Thyroid gland (tissue), 4 donors: ENCODE data around the gene CAMTA1. TPM values are rescaled to one million over a fixed set of nuclear protein-coding genes. Genes with fewer than 3 reads are reported as not detected.

Source experiments
- DNase-seq, 2 donors: peaks; one replicate each; pipeline ENCODE4 v3.0.0-alpha.2; 2019
- H3K27ac ChIP-seq, 3 donors: fragments of 200-600 bp; sonication (generic); 1 replicate in 2 of 3; 2 replicates in 1 of 3; pipeline ENCODE4 v1.5.1; 2016 to 2019; ENCODE audit warnings: mild to moderate bottlenecking in 1 of 3, moderate library complexity in 1 of 3
- H3K27me3 ChIP-seq: fragments of 200-600 bp; sonication (generic); one replicate; pipeline ENCODE4 v1.5.1; 2019
- H3K36me3 ChIP-seq, 2 donors: fragments of 200-600 bp; sonication (generic); one replicate each; pipeline ENCODE4 v1.5.1; 2016 to 2019
- H3K4me1 ChIP-seq, 2 donors: fragments of 200-600 bp; sonication (generic); one replicate each; pipeline ENCODE4 v1.5.1; 2017 to 2019
- H3K4me3 ChIP-seq, 3 donors: fragments of 200-600 bp; sonication (generic); replicated peaks in 1 of 3; 1 replicate in 2 of 3; 2 replicates in 1 of 3; pipeline ENCODE4 v1.5.1; 2016; ENCODE audit warnings: mild to moderate bottlenecking in 1 of 3
- H3K9me3 ChIP-seq: fragments of 200-600 bp; sonication (generic); one replicate; pipeline ENCODE4 v1.5.1; 2017
- POLR2A ChIP-seq, 2 donors: fragments of 450-650 bp; IDR thresholded peaks; one replicate each; pipeline ENCODE4 v1.6.1; 2017; ENCODE audit warnings: antibody characterized with exemption in 2 of 2, mild to moderate bottlenecking in 2 of 2, moderate library complexity in 1 of 2
- WGBS, 2 donors: methylation state at CpG; one replicate each; pipeline ENCODE4 v1.1.5; 2017; 5-methylcytosine and 5-hydroxymethylcytosine counted together
- intact Hi-C: fragments of 100-400 bp; cut with DNase I; formaldehyde crosslinking; loops from one replicate; pipeline ENCODE4 v1.15.1; 2023
- total RNA-seq, 4 donors: library from RNA; depleted of rRNA; stranded (reverse); fragments of >200 nt; gene quantifications; one replicate each; pipeline ENCODE4 v1.2.3, GENCODE V29; 2016
- TF ChIP-seq, protein P1 (sequence below), 6 experiments: fragments of 200-600 bp in 3 of 6; fragments of 450-650 bp in 3 of 6; sonication (generic) in 3 of 6; IDR thresholded peaks; one replicate each; pipeline ENCODE4 v1.5.1; 2016 to 2019; ENCODE audit warnings: antibody characterized with exemption in 6 of 6, mild to moderate bottlenecking in 2 of 6, inconsistent platforms in 1 of 6, moderate library complexity in 1 of 6

Gene CAMTA1
- total RNA-seq, 4 donors from 2014 or later = 63.9 to 124 (median 101) TPM

DNA sequence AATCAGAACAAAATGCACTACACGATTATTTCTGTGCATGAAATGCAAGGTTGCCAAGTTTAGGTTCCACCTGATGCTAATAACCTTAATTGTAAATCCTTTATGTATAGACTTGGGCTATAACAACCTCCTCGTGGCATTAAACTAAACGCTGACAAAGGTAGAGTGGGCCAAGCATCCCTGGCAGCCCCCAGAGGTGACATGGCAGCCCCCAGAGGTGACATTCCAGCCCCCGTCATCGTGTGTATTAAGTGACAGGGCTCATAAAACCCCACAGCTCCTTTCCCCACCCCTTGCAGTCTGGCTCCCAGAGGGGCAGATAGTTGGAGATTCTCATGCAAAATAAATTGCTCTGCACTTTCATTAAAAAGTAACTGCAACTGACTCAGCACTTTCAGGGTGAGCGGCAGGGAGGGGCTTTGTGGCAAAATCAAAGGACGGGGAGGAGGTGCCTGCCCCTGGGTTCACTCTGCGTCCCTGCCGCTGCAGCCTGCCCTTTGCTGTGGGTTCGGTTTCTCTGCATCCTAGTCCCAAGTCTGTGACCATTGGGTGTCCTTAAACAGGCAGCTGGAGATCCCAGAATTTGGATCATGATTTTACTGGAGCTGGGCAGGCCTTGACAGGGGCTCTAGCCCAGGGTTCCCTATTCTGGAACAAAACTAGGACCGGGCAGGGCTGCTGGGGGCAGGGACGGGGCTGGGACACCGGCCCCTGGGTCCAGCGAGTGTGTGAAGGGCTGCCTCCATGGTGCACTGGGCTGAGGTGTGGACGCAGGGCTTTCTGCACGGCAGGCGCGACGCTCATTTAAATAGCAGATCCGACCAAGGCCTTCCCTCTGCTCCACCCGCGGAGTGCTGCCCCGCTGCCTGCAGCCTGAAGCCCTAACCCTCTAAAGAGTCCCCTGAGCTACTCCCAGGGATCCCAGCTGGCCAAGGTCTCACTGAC lies 751.0 kb downstream of the CAMTA1 start:
- Histone ChIP-seq H3K9me3 (no peaks in the 10 kb centered on the region), H3K27ac (no peak overlapping the region), H3K27me3 (no peaks in the 10 kb centered on the region), H3K36me3 (no peaks in the 10 kb centered on the region), H3K4me3 (no peak overlapping the region), H3K4me1 (no peaks in the 10 kb centered on the region)
- intact Hi-C loops = no loop called here
- WGBS, 2 donors = 74 to 77% methylated on average over 12 to 16 of the region's 23 CpGs
- TF ChIP-seq, protein P1, sequence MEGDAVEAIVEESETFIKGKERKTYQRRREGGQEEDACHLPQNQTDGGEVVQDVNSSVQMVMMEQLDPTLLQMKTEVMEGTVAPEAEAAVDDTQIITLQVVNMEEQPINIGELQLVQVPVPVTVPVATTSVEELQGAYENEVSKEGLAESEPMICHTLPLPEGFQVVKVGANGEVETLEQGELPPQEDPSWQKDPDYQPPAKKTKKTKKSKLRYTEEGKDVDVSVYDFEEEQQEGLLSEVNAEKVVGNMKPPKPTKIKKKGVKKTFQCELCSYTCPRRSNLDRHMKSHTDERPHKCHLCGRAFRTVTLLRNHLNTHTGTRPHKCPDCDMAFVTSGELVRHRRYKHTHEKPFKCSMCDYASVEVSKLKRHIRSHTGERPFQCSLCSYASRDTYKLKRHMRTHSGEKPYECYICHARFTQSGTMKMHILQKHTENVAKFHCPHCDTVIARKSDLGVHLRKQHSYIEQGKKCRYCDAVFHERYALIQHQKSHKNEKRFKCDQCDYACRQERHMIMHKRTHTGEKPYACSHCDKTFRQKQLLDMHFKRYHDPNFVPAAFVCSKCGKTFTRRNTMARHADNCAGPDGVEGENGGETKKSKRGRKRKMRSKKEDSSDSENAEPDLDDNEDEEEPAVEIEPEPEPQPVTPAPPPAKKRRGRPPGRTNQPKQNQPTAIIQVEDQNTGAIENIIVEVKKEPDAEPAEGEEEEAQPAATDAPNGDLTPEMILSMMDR (IDR thresholded peaks at IDR 0.05) = no peak
- no peak for TF ChIP-seq POLR2A (IDR thresholded peaks at IDR 0.05)
- DNase-seq = no peak

DNA sequence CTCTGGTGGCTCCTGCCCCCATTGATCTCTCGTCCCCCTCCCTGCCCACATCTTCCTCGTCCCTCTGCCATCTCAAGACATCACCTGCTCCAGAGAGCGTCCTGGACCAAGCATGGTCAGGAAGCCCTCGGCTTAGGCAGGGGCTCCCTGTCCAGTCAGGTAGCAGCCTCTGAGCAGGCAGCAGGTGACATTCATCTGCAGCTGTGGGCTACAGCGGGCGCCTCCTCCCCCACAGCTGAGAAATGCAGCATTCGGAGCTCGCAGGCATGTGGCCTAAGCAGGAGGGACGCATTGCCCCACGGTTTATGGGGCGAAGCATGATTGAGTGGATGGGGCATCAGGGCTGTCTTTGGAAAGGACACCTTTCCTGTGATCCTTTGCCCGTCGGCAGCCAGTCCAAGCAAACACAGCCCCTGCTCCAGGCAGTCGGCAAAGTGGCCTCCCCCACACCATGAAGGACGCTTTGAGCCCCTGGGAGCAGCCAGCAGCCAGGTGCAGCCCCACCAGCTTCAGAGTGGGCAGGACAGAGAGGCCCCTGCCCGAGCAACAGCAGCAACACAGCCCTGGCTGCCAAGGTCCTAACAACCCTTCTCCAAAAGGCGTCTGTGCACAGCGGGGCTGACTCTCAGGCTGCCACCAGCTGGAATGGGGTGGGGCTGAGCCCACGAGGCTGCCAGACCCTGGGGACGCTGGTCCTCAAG lies 751.8 kb downstream of the CAMTA1 start:
- no peak for DNase-seq
- H3K9me3 ChIP-seq = no peaks in the 10 kb centered on the region
- H3K27me3 ChIP-seq = no peaks in the 10 kb centered on the region
- no peak overlapping the region for H3K27ac ChIP-seq
- TF ChIP-seq POLR2A (IDR thresholded peaks at IDR 0.05) = no peak
- TF ChIP-seq, protein P1 (IDR thresholded peaks at IDR 0.05) = no peak
- intact Hi-C loops = no loop called here
- no peaks in the 10 kb centered on the region for H3K36me3 ChIP-seq
- H3K4me1 ChIP-seq = no peaks in the 10 kb centered on the region
- H3K4me3 ChIP-seq = no peak overlapping the region
- 59 to 60% methylated on average over 10 to 13 of the region's 20 CpGs for WGBS, 2 donors

DNA sequence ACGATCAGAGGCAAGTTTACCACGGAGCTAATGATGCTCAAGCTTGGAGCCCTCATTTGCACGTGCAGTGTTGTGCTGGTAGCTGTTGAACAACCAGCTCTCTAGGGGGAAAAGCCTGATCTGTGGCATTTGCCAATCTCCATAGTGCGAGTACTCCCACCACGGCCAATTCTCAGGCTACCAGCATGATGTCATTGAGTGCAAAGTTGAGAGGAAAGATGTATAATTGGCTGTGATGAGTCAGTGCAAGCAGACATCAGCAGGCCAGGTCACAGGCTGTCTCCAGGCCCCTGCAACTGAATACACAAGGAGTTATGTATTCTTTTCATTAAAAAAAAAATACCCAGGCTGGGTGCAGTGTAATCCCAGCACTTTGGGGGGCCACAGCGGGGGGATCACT lies 752.8 kb downstream of the CAMTA1 start:
- no peak for DNase-seq
- Histone ChIP-seq H3K36me3 (no peaks in the 10 kb centered on the region), H3K27ac (no peak overlapping the region), H3K9me3 (no peaks in the 10 kb centered on the region), H3K4me3 (no peak overlapping the region), H3K27me3 (no peaks in the 10 kb centered on the region), H3K4me1 (no peaks in the 10 kb centered on the region)
- TF ChIP-seq, protein P1 (IDR thresholded peaks at IDR 0.05) = no peak
- no peak for TF ChIP-seq POLR2A (IDR thresholded peaks at IDR 0.05)
- WGBS, 2 donors = 71 to 84% methylated on average over 6 of the region's 6 CpGs
- intact Hi-C loops = no loop called here

DNA sequence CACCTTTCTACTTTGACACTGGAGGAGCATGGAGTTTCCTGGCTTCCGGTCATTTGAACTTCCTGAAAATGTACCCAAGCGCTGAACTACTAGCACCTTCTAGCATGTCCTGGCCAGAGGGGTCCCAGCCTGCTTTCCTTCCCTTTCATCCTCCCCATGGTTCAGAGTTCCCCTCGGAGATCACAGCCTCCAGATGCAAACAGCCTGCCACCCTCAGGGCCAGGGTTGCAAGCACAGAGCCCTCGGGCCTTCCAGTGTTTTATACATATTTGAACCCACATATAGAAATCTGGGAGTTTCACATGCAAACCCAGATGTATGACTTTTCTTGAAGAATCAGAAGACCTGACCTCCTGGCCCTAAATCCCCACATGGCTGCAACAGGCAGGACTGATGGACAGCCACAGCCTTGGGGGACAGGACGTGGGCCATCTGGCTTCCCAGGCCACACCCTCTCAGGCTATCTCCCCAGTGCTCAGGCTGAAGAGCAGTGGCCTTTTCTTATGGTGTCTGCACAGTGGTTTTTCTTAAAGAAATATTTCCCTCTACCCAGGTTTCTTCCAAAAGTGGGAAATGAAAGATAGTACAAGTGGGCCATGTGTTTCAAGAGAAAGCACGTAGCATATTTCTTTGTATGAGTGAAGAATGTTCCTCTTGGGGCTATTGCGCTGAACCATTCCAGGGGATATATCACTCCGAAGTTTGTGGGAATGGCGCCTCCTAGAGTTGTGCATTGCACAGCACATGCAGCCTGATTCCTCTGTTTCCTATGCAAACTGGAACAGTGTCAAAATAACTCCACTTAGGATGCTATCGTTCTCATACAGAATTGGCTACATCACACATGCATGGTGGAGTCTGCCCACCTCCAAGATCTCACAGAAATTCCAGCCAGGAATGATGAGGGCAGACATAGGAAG lies 753.9 kb downstream of the CAMTA1 start:
- no peak for DNase-seq
- 70 to 85% methylated on average over 9 to 10 of the region's 10 CpGs for WGBS, 2 donors
- no peaks in the 10 kb centered on the region for H3K36me3 ChIP-seq
- H3K9me3 ChIP-seq = no peaks in the 10 kb centered on the region
- H3K4me1 ChIP-seq = no peaks in the 10 kb centered on the region
- intact Hi-C loops = no loop called here
- no peak overlapping the region for H3K4me3 ChIP-seq
- H3K27ac ChIP-seq = no peak overlapping the region
- H3K27me3 ChIP-seq = no peaks in the 10 kb centered on the region
- TF ChIP-seq POLR2A (IDR thresholded peaks at IDR 0.05) = no peak
- TF ChIP-seq, protein P1 (IDR thresholded peaks at IDR 0.05) = peak in 1 of 6 experiments; percentile 1
